NCI-H1417 treated with DMSO at 0.1 percent for 48 hours (cell line): ENCODE data around the gene MED16.

ENCODE experiments used
- DNase-seq: peaks from one replicate; lab custom pipeline; 2025; lab: John Stamatoyannopoulos, UW

Gene MED16

DNA sequence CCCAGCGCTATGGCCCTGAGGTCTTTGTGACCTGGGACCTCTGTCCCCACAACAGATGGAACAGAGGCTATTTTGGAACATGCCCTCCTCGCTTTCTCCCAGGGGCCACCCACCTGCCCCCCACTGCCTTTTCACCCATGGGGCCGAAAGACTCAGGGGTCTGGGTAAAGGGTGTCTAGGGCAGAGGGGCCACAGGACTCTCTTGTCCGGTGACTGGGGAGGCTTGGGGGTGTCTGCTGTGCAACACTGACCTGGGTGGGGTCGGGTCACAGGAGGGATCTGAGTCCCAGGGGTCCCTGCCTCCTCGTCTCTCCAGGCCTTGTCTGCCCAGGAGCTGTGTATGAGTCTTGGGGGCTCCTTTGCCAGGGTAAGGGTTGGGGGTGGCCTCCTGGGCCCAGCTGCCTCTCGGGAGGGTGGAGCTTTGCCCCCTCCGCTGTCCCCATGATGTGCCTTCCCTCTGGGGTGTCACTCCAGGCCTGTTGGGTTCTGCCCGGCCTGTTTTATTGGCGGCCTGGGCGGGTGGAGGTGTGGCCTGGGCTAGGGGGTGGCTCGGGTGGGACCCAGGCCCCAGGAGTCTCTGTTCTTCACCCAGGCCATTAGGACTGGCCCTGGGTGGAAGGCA is 34.9 kb upstream of the MED16 start:
- DNase-seq: no peak

DNA sequence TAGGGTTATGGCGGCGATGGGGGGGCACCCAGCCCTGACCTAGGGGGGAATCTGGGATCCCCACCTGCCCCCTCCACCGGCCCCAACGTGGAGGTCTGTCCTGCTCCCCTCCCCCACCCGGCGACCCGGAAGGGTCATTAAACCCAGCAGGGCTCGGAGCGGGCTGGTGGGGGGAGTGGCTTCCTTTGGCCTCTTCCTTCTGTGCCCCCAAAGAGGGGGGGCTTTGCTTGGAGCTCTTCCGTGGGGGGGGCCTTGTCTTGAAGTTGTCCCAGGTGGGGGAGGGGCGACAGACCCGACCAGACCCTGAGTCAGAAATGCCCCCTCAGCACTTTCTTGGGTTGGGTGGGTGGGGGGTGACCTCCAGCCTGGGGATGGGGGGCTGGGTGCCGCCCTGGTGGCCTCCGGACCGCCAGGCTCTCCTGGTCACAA is 34.4 kb upstream of the MED16 start:
- DNase-seq: no peak

- no peak for DNase-seq
Measured at GRCh38 chr19:926589-927350, 33.8 kb upstream of the MED16 start.

- DNase-seq: no peak
Measured at GRCh38 chr19:926323-926588, 33.3 kb upstream of the MED16 start.

DNA sequence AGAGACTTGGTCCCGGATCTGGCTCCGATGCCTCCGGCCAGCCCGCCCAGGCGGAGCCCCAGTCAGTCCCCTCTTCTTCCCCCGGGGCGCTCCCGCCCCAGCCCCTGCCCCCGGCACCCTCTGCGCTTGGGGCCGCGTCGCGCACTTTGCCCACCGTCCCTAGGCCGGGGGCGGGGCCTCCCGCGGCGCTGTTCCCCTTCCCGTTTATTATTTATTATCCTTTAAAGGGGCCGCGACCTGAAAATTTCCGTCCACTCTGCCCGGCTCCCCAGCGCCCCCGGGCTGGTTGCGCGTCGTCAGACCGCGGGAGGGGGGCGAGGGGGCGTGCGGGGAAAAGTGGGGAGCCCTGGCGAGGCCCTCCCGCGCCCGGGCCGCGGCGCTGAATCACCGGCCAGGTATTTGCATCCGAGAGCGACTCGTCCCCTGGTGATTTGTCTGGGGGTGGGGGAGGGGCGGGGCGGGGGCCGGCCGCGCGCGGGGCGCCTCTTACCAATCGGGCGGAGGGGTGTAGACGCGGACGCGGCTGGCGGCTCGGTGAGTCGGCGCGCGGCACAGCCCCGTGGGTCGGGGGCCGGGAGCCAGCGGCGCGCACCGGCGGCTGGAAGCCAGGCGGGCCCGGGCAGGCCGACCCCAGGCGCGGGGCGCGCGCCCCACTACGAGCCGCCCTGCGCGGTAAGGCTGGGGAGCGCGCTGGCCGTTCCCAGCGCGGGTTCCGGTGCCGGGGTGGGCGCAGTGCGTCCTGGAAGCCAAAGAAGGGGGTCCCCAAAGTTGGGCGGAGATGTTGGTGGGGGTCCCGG is 32.7 kb upstream of the MED16 start, which contains the start of gene ARID3A:
Gene ARID3A, plus strand, starts transcription at position 510 of the 797 bp plus-strand sequence. CDS start 3,494 bp downstream, outside the sequence.
- DNase-seq: peak; percentile 71

- peak; percentile 67 for DNase-seq
Measured at GRCh38 chr19:925087-925525, 32.1 kb upstream of the MED16 start.

DNA sequence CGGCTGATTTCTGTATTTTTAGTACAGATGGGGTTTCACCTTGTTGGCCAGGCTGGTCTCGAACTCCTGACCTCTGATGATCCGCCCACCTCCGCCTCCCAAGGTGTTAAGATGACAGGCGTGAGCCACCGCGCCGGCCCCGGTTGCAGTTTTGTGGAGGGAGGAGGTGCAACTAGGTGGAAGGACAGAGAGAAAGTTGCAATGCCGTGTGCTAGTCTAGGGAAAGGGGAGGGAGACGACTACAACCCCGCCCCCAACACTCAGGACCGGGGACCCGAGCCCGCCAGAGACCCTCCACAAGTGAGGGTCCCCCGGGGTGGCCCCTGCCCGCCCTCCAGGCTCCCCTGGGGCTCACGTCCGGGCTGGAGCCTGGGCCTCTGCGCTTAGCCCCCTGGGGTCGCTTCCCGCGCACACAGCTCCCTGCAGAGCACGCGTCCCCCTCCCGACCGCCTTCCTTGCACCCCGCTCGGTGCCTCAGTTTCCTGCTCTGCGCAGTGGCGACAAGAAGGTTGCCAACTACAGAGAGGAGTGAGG is 31.6 kb upstream of the MED16 start:
- DNase-seq: no peak

DNA sequence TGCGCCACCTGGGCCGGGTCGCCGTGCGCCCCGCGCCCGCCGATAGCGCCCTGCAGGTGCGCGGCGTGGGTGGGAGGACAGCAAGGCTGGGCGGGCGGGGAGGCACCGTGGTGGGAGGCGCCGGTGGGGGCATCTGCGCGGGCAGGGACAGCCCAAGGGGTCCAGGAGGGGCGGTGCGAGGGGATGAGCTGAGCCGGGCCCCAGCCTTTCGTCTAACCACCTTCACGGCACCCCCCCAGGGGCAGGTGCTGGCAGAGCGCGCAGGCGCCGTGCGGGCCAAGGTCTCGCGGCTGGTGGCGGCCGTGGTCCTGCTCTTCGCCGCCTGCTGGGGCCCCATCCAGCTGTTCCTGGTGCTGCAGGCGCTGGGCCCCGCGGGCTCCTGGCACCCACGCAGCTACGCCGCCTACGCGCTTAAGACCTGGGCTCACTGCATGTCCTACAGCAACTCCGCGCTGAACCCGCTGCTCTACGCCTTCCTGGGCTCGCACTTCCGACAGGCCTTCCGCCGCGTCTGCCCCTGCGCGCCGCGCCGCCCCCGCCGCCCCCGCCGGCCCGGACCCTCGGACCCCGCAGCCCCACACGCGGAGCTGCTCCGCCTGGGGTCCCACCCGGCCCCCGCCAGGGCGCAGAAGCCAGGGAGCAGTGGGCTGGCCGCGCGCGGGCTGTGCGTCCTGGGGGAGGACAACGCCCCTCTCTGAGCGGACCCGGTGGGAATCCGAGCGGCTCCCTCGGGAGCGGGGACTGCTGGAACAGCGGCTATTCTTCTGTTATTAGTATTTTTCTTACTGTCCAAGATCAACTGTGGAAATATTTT is 27.3 kb upstream of the MED16 start:
- peak; percentile 32 for DNase-seq

DNA sequence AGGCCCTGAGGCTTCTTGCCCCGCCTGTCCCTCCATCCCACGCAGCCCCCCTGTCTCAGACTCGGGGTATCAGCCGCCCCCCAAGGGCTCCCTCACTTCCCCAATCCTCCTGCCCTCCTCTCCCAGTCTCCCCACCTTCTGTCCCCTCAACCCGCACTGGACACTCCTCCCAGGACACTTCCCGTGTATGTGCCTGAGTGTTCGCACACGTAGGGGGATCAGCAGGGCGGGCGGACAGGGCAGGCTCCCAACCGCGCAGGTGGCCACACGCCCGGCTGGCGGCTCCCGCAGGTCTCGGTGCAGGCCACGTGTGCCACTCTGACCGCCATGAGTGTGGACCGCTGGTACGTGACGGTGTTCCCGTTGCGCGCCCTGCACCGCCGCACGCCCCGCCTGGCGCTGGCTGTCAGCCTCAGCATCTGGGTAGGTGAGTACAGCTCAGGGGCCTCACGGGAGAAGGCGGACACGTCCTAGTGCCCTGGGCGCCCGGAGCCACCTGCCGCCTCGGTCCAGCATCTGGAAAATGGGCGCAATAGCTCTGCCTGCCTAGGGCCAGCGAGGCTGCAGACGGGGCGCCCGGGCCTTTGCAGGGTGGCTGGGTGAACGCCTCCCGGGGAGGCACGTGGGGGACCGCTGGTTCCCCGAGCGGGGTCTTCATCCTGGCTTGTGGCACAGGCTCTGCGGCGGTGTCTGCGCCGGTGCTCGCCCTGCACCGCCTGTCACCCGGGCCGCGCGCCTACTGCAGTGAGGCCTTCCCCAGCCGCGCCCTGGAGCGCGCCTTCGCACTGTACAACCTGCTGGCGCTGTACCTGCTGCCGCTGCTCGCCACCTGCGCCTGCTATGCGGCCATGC is 26.4 kb upstream of the MED16 start:
- peak; percentile 32 for DNase-seq

DNA sequence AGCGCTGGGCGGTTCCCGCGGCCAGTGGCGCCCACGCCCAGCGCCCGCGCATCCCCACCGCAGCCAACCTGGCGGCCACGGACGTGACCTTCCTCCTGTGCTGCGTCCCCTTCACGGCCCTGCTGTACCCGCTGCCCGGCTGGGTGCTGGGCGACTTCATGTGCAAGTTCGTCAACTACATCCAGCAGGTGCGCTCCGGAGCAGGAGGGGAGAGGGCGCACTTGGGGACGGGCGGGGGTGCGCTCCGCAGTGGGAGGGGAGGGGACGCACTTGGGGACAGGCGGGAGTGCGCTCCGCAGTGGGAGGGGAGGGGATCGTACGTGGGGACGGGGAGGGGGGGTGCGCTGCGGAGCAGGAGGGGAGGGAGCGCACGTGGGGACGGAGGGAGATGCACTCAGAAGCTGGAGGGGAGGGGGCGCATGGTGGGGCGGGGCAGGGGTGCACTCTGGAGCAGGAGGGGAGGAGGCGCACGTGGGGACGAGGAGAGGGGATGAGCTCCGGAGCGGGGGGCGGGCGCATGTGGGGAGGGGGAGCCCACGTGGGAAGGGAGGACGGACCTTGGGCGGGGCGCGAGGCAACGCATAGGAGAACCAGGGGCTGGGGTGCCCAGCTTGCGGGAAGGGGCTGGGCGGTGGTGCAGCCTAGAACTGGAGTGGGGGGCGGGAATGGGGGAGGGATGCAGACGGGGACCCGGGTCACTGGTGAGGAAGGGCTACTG is 25.7 kb upstream of the MED16 start:
- DNase-seq: no peak

DNA sequence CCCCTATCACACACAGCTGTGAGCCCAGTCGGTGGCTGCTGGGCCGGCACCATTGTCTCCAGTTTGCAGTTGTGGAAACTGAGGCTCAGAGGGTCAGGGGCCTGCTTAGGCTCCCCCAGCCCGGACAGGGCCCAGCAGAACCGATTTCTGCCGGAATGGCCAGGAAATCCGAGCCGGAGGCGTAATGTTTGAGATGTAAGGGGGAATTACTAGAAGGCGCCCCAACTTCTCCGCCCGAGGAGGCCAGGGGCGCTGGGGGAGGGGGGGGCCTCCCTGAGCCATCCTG is 25.1 kb upstream of the MED16 start:
- DNase-seq: no peak

GRCh38 chr19:917323-918151 is 24.6 kb upstream of the MED16 start, which contains the start of gene KISS1R:
Gene KISS1R (plus strand): TSS chr19:917333. CDS start chr19:917503, 170 bp downstream.
- no peak for DNase-seq

DNA sequence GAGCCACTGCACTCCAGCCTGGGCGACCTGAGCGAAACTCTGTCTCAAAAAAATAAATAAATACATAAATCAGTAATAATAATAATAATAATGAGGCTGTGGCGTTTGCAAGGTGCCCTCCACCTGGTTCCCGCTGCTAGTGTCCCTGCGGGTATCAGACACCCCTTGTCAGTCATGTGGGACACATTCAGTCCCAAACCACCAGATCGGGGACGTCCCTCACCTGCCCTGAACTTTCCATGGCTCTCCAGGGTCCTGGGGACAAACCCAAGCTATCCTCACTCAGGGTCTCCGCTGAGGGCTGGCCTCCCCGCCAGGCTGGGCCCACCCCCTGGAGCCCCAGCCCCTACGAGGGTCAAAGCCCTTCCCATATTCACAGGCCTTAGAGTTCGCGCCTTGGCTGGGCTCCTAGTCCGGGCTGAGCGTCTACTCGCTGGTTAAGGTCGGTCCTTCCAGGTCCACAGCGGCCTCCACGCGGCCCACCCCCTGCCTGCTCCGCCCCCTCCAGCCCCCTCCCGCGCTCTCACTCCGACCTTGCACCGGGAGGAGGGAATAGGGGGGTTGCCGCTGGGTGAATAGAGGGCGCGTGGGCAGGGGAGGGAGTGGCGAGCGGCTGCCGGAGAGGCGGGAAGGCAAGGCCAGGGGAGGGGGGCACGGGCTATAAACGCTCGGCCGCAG is 23.8 kb upstream of the MED16 start:
- no peak for DNase-seq

- no peak for DNase-seq
Measured at GRCh38 chr19:913080-913748, 20.2 kb upstream of the MED16 start, which contains the start of gene R3HDM4. Gene R3HDM4 (minus strand): TSS chr19:913219. CDS start chr19:913157, 62 bp downstream.

DNA sequence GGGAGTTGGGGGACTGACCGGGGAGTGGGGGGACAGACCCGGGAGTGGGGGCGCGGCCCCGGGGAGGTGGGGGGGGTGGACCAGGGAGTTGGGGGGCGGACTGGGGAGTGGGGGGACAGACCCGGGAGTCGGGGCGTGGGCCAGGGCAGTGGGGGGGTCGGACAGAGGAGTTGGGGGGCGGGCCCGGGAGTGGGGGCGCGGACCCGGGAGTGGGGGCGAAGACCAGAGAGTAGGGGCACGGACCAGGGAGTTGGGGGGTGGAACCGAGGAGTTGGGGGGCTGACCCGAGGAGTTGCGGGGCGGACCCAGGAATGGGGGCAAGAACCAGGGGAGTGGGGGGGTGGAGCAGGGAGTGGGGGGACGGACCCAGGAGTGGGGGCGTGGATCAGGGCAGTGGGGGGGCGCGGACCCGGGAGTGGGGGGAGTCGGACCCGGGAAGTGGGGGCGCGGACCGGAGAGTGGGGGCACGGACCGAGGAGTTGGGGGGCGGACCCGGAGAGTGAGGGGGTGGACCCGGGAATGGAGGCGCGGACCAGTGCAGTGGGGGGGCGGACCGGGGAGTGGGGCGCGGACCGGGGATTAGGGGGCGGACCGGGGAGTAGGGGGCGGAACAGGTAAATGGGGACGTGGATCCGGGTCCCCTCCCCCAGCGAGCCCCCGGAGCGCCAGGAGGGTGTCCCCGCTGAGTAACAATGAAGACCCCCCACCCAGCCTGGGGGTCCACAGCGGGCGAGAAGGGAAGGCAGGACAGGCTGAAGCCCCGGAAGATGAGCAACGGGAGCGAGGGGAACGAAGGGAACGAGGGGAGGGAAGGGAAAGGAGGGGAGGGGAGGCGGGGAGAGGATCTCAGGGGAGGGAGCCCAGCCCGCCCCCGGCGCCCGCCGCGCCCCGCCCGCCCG is 19.4 kb upstream of the MED16 start:
- no peak for DNase-seq

- DNase-seq: no peak
Measured at GRCh38 chr19:911197-912033, 18.4 kb upstream of the MED16 start.
